ENCODE results near the gene ANKS6. TPM values are rescaled to one million over a fixed set of nuclear protein-coding genes. Genes with fewer than 3 reads are reported as not detected.

Gene ANKS6
- total RNA-seq, 1 donor from 2014 or later, result 16.6 TPM

GRCh38 chr9:98767196-98767595 lies 29.2 kb downstream of the ANKS6 start:
- no peak overlapping the region for H3K4me3 Mint-ChIP-seq (ENCODE audit: unreplicated experiment)
- peaks cover 54% of the 10 kb centered on the region for H3K36me3 Mint-ChIP-seq (ENCODE audit: unreplicated experiment)
- DNase-seq (ENCODE audit: extremely low spot score, unreplicated experiment), result no peak

GRCh38 chr9:98766586-98766985 lies 29.8 kb downstream of the ANKS6 start:
- TF ChIP-seq, protein P1, sequence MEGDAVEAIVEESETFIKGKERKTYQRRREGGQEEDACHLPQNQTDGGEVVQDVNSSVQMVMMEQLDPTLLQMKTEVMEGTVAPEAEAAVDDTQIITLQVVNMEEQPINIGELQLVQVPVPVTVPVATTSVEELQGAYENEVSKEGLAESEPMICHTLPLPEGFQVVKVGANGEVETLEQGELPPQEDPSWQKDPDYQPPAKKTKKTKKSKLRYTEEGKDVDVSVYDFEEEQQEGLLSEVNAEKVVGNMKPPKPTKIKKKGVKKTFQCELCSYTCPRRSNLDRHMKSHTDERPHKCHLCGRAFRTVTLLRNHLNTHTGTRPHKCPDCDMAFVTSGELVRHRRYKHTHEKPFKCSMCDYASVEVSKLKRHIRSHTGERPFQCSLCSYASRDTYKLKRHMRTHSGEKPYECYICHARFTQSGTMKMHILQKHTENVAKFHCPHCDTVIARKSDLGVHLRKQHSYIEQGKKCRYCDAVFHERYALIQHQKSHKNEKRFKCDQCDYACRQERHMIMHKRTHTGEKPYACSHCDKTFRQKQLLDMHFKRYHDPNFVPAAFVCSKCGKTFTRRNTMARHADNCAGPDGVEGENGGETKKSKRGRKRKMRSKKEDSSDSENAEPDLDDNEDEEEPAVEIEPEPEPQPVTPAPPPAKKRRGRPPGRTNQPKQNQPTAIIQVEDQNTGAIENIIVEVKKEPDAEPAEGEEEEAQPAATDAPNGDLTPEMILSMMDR (IDR thresholded peaks at IDR 0.05), result no peak
- no peak overlapping the region for H3K27ac Mint-ChIP-seq (ENCODE audit: unreplicated experiment)
- peaks cover 24% of the 10 kb centered on the region for H3K9me3 Mint-ChIP-seq (ENCODE audit: unreplicated experiment)
- H3K27me3 Mint-ChIP-seq (ENCODE audit: unreplicated experiment), result no peaks in the 10 kb centered on the region
- H3K4me1 Mint-ChIP-seq (ENCODE audit: unreplicated experiment), result peaks cover 6% of the 10 kb centered on the region
- H3K4me3 Mint-ChIP-seq (ENCODE audit: unreplicated experiment), result no peak overlapping the region
- H3K36me3 Mint-ChIP-seq (ENCODE audit: unreplicated experiment), result peaks cover 52% of the 10 kb centered on the region
- DNase-seq (ENCODE audit: extremely low spot score, unreplicated experiment), result no peak

More at GRCh38 chr9:98767196-98767595, 29.2 kb downstream of the ANKS6 start:
- H3K9me3 Mint-ChIP-seq (ENCODE audit: unreplicated experiment), result peaks cover 24% of the 10 kb centered on the region
- H3K27me3 Mint-ChIP-seq (ENCODE audit: unreplicated experiment), result no peaks in the 10 kb centered on the region
- peaks cover 6% of the 10 kb centered on the region for H3K4me1 Mint-ChIP-seq (ENCODE audit: unreplicated experiment)
- TF ChIP-seq, protein P1 (IDR thresholded peaks at IDR 0.05), result no peak
- no peak overlapping the region for H3K27ac Mint-ChIP-seq (ENCODE audit: unreplicated experiment)

GRCh38 chr9:98765256-98765655 lies 31.1 kb downstream of the ANKS6 start:
- Mint-ChIP-seq H3K9me3 (ENCODE audit: unreplicated experiment) (peaks cover 24% of the 10 kb centered on the region), H3K36me3 (ENCODE audit: unreplicated experiment) (peaks cover 44% of the 10 kb centered on the region), H3K27me3 (ENCODE audit: unreplicated experiment) (no peaks in the 10 kb centered on the region), H3K4me3 (ENCODE audit: unreplicated experiment) (no peak overlapping the region), H3K4me1 (ENCODE audit: unreplicated experiment) (peaks cover 6% of the 10 kb centered on the region), H3K27ac (ENCODE audit: unreplicated experiment) (no peak overlapping the region)
- TF ChIP-seq, protein P1 (IDR thresholded peaks at IDR 0.05), result no peak
- DNase-seq (ENCODE audit: extremely low spot score, unreplicated experiment), result no peak

DNA sequence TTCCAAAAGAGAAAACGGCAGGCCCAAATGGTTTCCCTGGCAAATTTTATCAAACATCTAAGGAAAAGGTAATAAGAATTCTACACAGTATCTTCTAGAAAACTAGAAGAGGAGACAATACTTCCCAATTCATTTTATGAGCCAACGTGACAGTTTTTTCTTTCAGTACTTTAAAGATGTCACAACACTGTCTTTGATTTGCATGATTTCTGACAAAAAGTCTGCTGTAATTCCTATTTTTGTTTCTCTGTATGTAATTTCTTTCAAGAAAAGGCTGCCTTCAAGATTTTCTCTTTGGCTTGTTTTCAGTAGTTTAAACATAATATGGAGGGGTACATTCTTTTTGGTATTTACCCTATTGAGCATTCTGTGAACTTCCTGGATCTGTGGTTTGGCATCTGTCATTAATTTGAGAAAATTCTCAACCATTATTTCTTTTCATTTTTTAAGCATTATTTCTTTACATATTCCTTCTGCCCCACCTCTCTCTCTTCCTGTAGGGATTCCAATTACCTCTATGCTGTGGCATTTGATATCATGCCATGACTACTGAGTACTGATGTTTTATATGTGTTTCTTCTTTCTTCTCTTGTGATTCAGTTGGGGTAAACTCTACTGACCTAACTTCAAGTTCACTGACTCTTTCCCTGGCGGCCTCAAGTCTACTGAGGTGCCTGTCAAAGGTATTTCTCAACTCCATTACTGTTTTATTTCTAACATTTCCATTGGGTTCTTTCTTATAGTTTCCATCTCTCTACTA lies 32.2 kb downstream of the ANKS6 start:
- TF ChIP-seq, protein P1 (IDR thresholded peaks at IDR 0.05), result no peak
- peaks cover 28% of the 10 kb centered on the region for H3K9me3 Mint-ChIP-seq (ENCODE audit: unreplicated experiment)
- no peak for DNase-seq (ENCODE audit: extremely low spot score, unreplicated experiment)
- peaks cover 6% of the 10 kb centered on the region for H3K4me1 Mint-ChIP-seq (ENCODE audit: unreplicated experiment)
- no peak overlapping the region for H3K4me3 Mint-ChIP-seq (ENCODE audit: unreplicated experiment)
- H3K36me3 Mint-ChIP-seq (ENCODE audit: unreplicated experiment), result peaks cover 42% of the 10 kb centered on the region
- H3K27ac Mint-ChIP-seq (ENCODE audit: unreplicated experiment), result no peak overlapping the region
- H3K27me3 Mint-ChIP-seq (ENCODE audit: unreplicated experiment), result no peaks in the 10 kb centered on the region

DNA sequence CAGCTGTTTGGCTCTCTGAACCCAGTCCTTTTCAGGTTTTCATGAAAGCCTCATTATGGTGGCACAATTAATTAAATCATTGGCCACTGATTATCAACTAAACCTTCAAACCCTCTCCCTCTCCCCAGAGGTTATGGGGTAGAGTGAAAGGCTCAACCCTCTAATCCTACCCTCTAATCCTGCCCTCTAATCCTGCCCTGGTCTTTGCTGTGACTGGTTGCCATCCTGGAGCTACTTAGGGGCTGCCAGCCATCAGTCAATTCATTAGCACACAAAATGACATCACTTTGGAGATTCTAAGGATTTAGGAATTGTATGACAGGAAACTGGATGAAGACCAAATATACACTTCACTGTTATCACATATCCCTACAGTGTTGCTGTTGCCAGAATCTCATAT lies 36.1 kb downstream of the ANKS6 start:
- Mint-ChIP-seq H3K36me3 (ENCODE audit: unreplicated experiment) (peaks cover 52% of the 10 kb centered on the region), H3K4me1 (ENCODE audit: unreplicated experiment) (peaks cover 6% of the 10 kb centered on the region), H3K9me3 (ENCODE audit: unreplicated experiment) (peaks cover 40% of the 10 kb centered on the region), H3K27me3 (ENCODE audit: unreplicated experiment) (no peaks in the 10 kb centered on the region), H3K27ac (ENCODE audit: unreplicated experiment) (no peak overlapping the region), H3K4me3 (ENCODE audit: unreplicated experiment) (no peak overlapping the region)
- TF ChIP-seq, protein P1 (IDR thresholded peaks at IDR 0.05), result no peak
- DNase-seq (ENCODE audit: extremely low spot score, unreplicated experiment), result no peak
